ENCODE data around the gene ATXN2L. TPM values are rescaled to one million over a fixed set of nuclear protein-coding genes. Genes with fewer than 3 reads are reported as not detected.
A peak's percentile ranks its signal among the peaks of the same experiment; 100 is the strongest.

The ATXN2L gene
- total RNA-seq, 1 experiment from 2014 or later: 309 TPM

GRCh38 chr16:28878083-28878926, 55.5 kb downstream of the ATXN2L start, which contains the start of gene ATP2A1:
Gene ATP2A1, plus strand, starts transcription at chr16:28878488. Its CDS starts 184 bp downstream, at chr16:28878672.
- Histone ChIP-seq H3K4me1 (ENCODE audit: insufficient read depth, low read length) (peaks cover 2% of the 10 kb centered on the region; the same call in 1 of the 2 replicates), H4K8ac (replicated peaks; ENCODE audit: insufficient read length, low read depth, low read length) (no peak within 1 kb of the TSS)

More at GRCh38 chr16:28878083-28878926, 55.5 kb downstream of the ATXN2L start, which contains the start of gene ATP2A1:
- Histone ChIP-seq H4K91ac (ENCODE audit: insufficient read length, low read depth, low read length) (no peak within 1 kb of the TSS), H3T11ph (ENCODE audit: low read length) (no peak within 1 kb of the TSS), H3K56ac (ENCODE audit: insufficient read length, low read depth, low read length) (no peak within 1 kb of the TSS), H3K27me3 (ENCODE audit: insufficient read depth, low read length) (peaks cover 6% of the 10 kb centered on the region; the same call in 1 of the 2 replicates), H2BK12ac (ENCODE audit: insufficient read length, low read depth, low read length) (no peak within 1 kb of the TSS), H3K18ac (ENCODE audit: insufficient read length, low read depth, low read length) (no peak within 1 kb of the TSS), H2AK5ac (ENCODE audit: insufficient read length, low read length) (no peak within 1 kb of the TSS), H3K79me2 (ENCODE audit: insufficient read depth, low read length) (no peaks in the 10 kb centered on the region), H2BK5ac (ENCODE audit: insufficient read length, low read length) (no peak within 1 kb of the TSS), H3K14ac (ENCODE audit: insufficient read depth, low read length) (peak within 1 kb of the TSS; percentile 75; the same call in 1 of the 2 replicates), H2AFZ (ENCODE audit: low read length) (no peak within 1 kb of the TSS), H3K4me2 (ENCODE audit: insufficient read depth, insufficient read length, low read length) (peak within 1 kb of the TSS; percentile 64), H3K4ac (ENCODE audit: low read depth, low read length) (no peak within 1 kb of the TSS), H3K23me2 (ENCODE audit: insufficient read length, low read depth, low read length, poor library complexity, severe bottlenecking) (peaks cover 11% of the 10 kb centered on the region), H2BK15ac (ENCODE audit: low read depth, low read length) (no peak within 1 kb of the TSS), H2BK20ac (ENCODE audit: low read depth, low read length, poor library complexity, severe bottlenecking) (no peak within 1 kb of the TSS), H3K9ac (ENCODE audit: extremely low read depth, insufficient read length, low read length) (peak within 1 kb of the TSS; percentile 63), H3K27ac (ENCODE audit: insufficient read length, low read depth, low read length) (no peak within 1 kb of the TSS), H3K23ac (ENCODE audit: insufficient read length, low read depth, low read length) (no peak within 1 kb of the TSS), H2BK120ac (ENCODE audit: low read depth, low read length, poor library complexity, severe bottlenecking) (no peak within 1 kb of the TSS), H4K5ac (ENCODE audit: insufficient read length, low read depth, low read length) (no peak within 1 kb of the TSS), H3K79me1 (ENCODE audit: insufficient read depth, low read depth, low read length, poor library complexity, severe bottlenecking) (no peaks in the 10 kb centered on the region), H4K20me1 (ENCODE audit: control insufficient read depth, insufficient read depth, insufficient read length) (no peaks in the 10 kb centered on the region), H3K9me3 (ENCODE audit: control insufficient read depth, low read depth, low read length) (no peaks in the 10 kb centered on the region)
- peak within 1 kb of the TSS; percentile 87 to 95 for H3K4me3 Mint-ChIP-seq
- H3K9me3 Mint-ChIP-seq: no peaks in the 10 kb centered on the region; a peak in 1 of 5 replicates
- DNase-seq: no peak
- peaks cover 18% of the 10 kb centered on the region for H3K27me3 Mint-ChIP-seq (ENCODE audit: low read depth)
- peaks cover 26 to 60% of the 10 kb centered on the region in 2 experiments for H3K4me1 Mint-ChIP-seq
- TF ChIP-seq CTCF (conservative IDR thresholded peaks at IDR 0.05): no peak
- H3K27ac Mint-ChIP-seq: peak within 1 kb of the TSS; percentile 48 to 95 (median 84); a peak in 6 of 7 replicates
- no CpG with 5 or more reads among the region's 25 CpGs for WGBS (ENCODE audit: extremely low coverage, insufficient read length, low lambda C conversion rate)
- peaks cover 4 to 18% (median 15%) of the 10 kb centered on the region in 3 experiments for H3K36me3 Mint-ChIP-seq (ENCODE audit: insufficient read depth in 1 of 3, low read depth in 3 of 3)

Measured in H9 (cell line).